HL-60 (cell line): ENCODE measurements around the gene SMOC2.

Source experiments
- CTCF ChIP-seq: IDR thresholded peaks from one replicate; pipeline ENCODE4 v1.5.1; 2011; ENCODE audit warnings: low read length, control low read depth, inconsistent platforms; ENCODE audit not compliant: insufficient read depth
- POLR2AphosphoS5 ChIP-seq: IDR thresholded peaks from 2 replicates; pipeline ENCODE4 v1.6.1; 2012; ENCODE audit warnings: low read depth

- TF ChIP-seq POLR2AphosphoS5 = no peak
- no peak for TF ChIP-seq CTCF
Observed at GRCh38 chr6:168493976-168494375, 53.0 kb downstream of the SMOC2 start.
